GM23338 (cell line): ENCODE measurements around the gene KIAA0586. TPM values are rescaled to one million over a fixed set of nuclear protein-coding genes. Genes with fewer than 3 reads are reported as not detected.

ENCODE experiments used
- ATAC-seq: fragments of 200-7000 bp; cut with Tn5 transposase; 3 replicates; pipeline ENCODE4 v1.9.1; 2020
- DNase-seq: peaks from one replicate; pipeline ENCODE4 v3.0.0-alpha.2; 2015; ENCODE audit warnings: low spot score
- H2AFZ ChIP-seq: fragments of 200-600 bp; sonication (generic); 2 replicates; pipeline ENCODE4 v1.8.0; 2016; ENCODE audit warnings: antibody characterized with exemption, mild to moderate bottlenecking, moderate library complexity
- H3F3A ChIP-seq: fragments of 200-600 bp; sonication (generic); replicated peaks from 2 replicates; pipeline ENCODE4 v1.8.0; 2017; ENCODE audit warnings: antibody characterized with exemption, mixed run types, low read depth
- H3K27ac ChIP-seq: fragments of 200-600 bp; sonication (generic); 2 replicates; pipeline ENCODE4 v1.6.1; 2016; ENCODE audit warnings: low read depth
- H3K27me3 ChIP-seq: fragments of 200-600 bp; sonication (generic); 2 replicates; pipeline ENCODE4 v1.8.0; 2016; ENCODE audit warnings: mild to moderate bottlenecking, mixed run types, moderate library complexity; ENCODE audit not compliant: insufficient read depth
- H3K36me3 ChIP-seq: fragments of 200-600 bp; sonication (generic); 2 replicates; pipeline ENCODE4 v1.8.0; 2016; ENCODE audit warnings: mild to moderate bottlenecking; ENCODE audit not compliant: insufficient read depth
- H3K4me1 ChIP-seq: fragments of 200-600 bp; sonication (generic); 2 replicates; pipeline ENCODE4 v1.8.0; 2016; ENCODE audit warnings: mild to moderate bottlenecking, moderate library complexity; ENCODE audit not compliant: insufficient read depth
- H3K4me2 ChIP-seq: fragments of 200-600 bp; sonication (generic); 2 replicates; pipeline ENCODE4 v1.7.1; 2017; ENCODE audit warnings: mixed run types
- H3K4me3 ChIP-seq: fragments of 200-600 bp; sonication (generic); 2 replicates; pipeline ENCODE4 v1.6.1; 2016; ENCODE audit warnings: mixed run types
- H3K79me2 ChIP-seq: fragments of 200-600 bp; sonication (generic); replicated peaks from 2 replicates; pipeline ENCODE4 v1.8.0; 2017; ENCODE audit warnings: mild to moderate bottlenecking; ENCODE audit not compliant: insufficient read depth
- H3K9me2 ChIP-seq: fragments of 200-600 bp; sonication (generic); 2 replicates; pipeline ENCODE4 v1.8.0; 2017; ENCODE audit not compliant: insufficient read depth
- H4K20me1 ChIP-seq: fragments of 200-600 bp; sonication (generic); replicated peaks from 2 replicates; pipeline ENCODE4 v1.8.0; 2017; ENCODE audit warnings: mild to moderate bottlenecking; ENCODE audit not compliant: insufficient read depth
- H3K27ac Mint-ChIP-seq: 2 replicates; pipeline ENCODE4 v1.8.0; 2020; ENCODE audit warnings: inconsistent platforms, mild to moderate bottlenecking, moderate library complexity, mixed read lengths
- H3K27me3 Mint-ChIP-seq: 3 replicates; pipeline ENCODE4 v1.8.0; 2022; ENCODE audit warnings: low read depth, mild to moderate bottlenecking, moderate library complexity, mixed read lengths, inconsistent platforms; ENCODE audit not compliant: insufficient read depth, poor library complexity
- H3K36me3 Mint-ChIP-seq: 3 replicates; pipeline ENCODE4 v1.8.0; 2021; ENCODE audit warnings: low read depth, mild to moderate bottlenecking, inconsistent platforms, moderate library complexity, mixed read lengths
- H3K4me1 Mint-ChIP-seq: 3 replicates; pipeline ENCODE4 v1.8.0; 2020; ENCODE audit warnings: mild to moderate bottlenecking, inconsistent platforms, mixed read lengths
- H3K4me3 Mint-ChIP-seq: 3 replicates; pipeline ENCODE4 v1.8.0; 2021; ENCODE audit warnings: moderate library complexity, mild to moderate bottlenecking, inconsistent platforms, mixed read lengths
- H3K9me3 Mint-ChIP-seq: 3 replicates; pipeline ENCODE4 v1.8.0; 2020; ENCODE audit warnings: moderate library complexity, mild to moderate bottlenecking, inconsistent platforms, mixed read lengths
- CREB1 ChIP-seq: fragments of 250-450 bp; sonication (Bioruptor Pico); IDR thresholded peaks from 2 replicates; pipeline ENCODE4 v1.5.0; 2020; ENCODE audit warnings: low read depth, mild to moderate bottlenecking, moderate library complexity
- CTCF ChIP-seq, 2 experiments: fragments of 200-600 bp in 1 of 2; sonication (generic) in 1 of 2; conservative IDR thresholded peaks; 2 replicates each; pipeline versions ENCODE4 v1.5.1 to v1.6.1; 2016 to 2017; ENCODE audit warnings: antibody characterized with exemption in 2 of 2, low read depth in 2 of 2, mild to moderate bottlenecking in 2 of 2, moderate library complexity in 1 of 2
- EZH2 ChIP-seq: fragments of 200-600 bp; sonication (generic); IDR thresholded peaks from one replicate; pipeline ENCODE4 v1.8.0; 2017; ENCODE audit warnings: antibody characterized with exemption, mild to moderate bottlenecking, low read depth; ENCODE audit not compliant: unreplicated experiment
- JUNB ChIP-seq: IDR thresholded peaks from one replicate; pipeline ENCODE4 v1.6.1; 2016; ENCODE audit warnings: antibody characterized with exemption; ENCODE audit not compliant: unreplicated experiment
- NANOG ChIP-seq: IDR thresholded peaks from 2 replicates; pipeline ENCODE4 v1.6.1; 2016; ENCODE audit warnings: antibody characterized with exemption, borderline replicate concordance
- POLR2AphosphoS5 ChIP-seq: IDR thresholded peaks from 2 replicates; pipeline ENCODE4 v1.6.1; 2016; ENCODE audit warnings: antibody characterized with exemption, low read depth
- REST ChIP-seq: IDR thresholded peaks from one replicate; pipeline ENCODE4 v1.6.1; 2018; ENCODE audit warnings: antibody characterized with exemption; ENCODE audit not compliant: unreplicated experiment
- STAT1 ChIP-seq: IDR thresholded peaks from one replicate; pipeline ENCODE4 v1.6.1; 2016; ENCODE audit warnings: antibody characterized with exemption; ENCODE audit not compliant: unreplicated experiment
- ZNF114 ChIP-seq: fragments of 250-450 bp; sonication (Bioruptor Pico); IDR thresholded peaks from 2 replicates; pipeline ENCODE4 v1.5.0; 2020; ENCODE audit warnings: mild to moderate bottlenecking, moderate library complexity
- ZNF331 ChIP-seq: fragments of 250-450 bp; sonication (Bioruptor Pico); IDR thresholded peaks from 2 replicates; pipeline ENCODE4 v1.5.0; 2020; ENCODE audit warnings: low read depth, mild to moderate bottlenecking, moderate library complexity
- ZNF462 ChIP-seq: fragments of 250-450 bp; sonication (Bioruptor Pico); IDR thresholded peaks from 2 replicates; pipeline ENCODE4 v1.5.0; 2020; ENCODE audit warnings: mild to moderate bottlenecking, moderate library complexity
- polyA plus RNA-seq: library from polyadenylated mRNA; unstranded; fragments of >200 nt; fragmentation: Nextera tagmentation; extraction: Ambion mirVana; gene quantifications from 2 replicates; pipeline ENCODE4 v1.2.1, GENCODE V29; 2016
- total RNA-seq: library from RNA; depleted of rRNA; stranded (reverse); fragments of >200 nt; shearing (Covaris generic); gene quantifications from 2 replicates; pipeline ENCODE4 v1.2.3, GENCODE V29; 2014

KIAA0586 gene
- total and polyA plus RNA-seq, 2 experiments from 2014 or later = 22.2 to 23.7 TPM

- TF ChIP-seq ZNF462 (no peak), STAT1 (no peak), EZH2 (no peak), CREB1 (no peak), ZNF331 (no peak)
Observed at GRCh38 chr14:58540749-58541632, 113.5 kb downstream of the KIAA0586 start (continued).

GRCh38 chr14:58541633-58542022, 114.1 kb downstream of the KIAA0586 start:
- H4K20me1 ChIP-seq = no peaks in the 10 kb centered on the region
- TF ChIP-seq STAT1 (no peak), REST (no peak), ZNF114 (CRISPR knock-in tag) (no peak), NANOG (no peak), CTCF (conservative IDR thresholded peaks at IDR 0.05; ENCODE audit: low read depth in 2 of 2) (no peak), POLR2AphosphoS5 (no peak), EZH2 (no peak), JUNB (no peak), CREB1 (no peak)
- H3K9me3 Mint-ChIP-seq = no peaks in the 10 kb centered on the region
- no peaks in the 10 kb centered on the region for H3K27me3 Mint-ChIP-seq
- no peaks in the 10 kb centered on the region for H3K36me3 ChIP-seq
- no peak overlapping the region for H2AFZ ChIP-seq
- no peak overlapping the region for H3K27ac ChIP-seq
- H3K9me2 ChIP-seq = no peaks in the 10 kb centered on the region
- no peaks in the 10 kb centered on the region for H3K4me1 Mint-ChIP-seq
- H3K27ac Mint-ChIP-seq = no peak overlapping the region
- no peak overlapping the region for H3K4me3 ChIP-seq
- DNase-seq (no peak), ATAC-seq (no peak)
- H3K36me3 Mint-ChIP-seq = peaks cover 4% of the 10 kb centered on the region; the same call in 2 of the 3 replicates
- no peak overlapping the region for H3K4me2 ChIP-seq
- H3K27me3 ChIP-seq = no peaks in the 10 kb centered on the region
- H3K79me2 ChIP-seq = no peaks in the 10 kb centered on the region
- H3K4me1 ChIP-seq = no peaks in the 10 kb centered on the region
- no peak overlapping the region for H3K4me3 Mint-ChIP-seq
- no peaks in the 10 kb centered on the region for H3F3A ChIP-seq
